NB4 (cell line): ENCODE results near the gene GPR176.

Source experiments
- DNase-seq: peaks from one replicate; pipeline ENCODE4 v3.0.0; 2010; ENCODE audit warnings: low read depth
- H3K4me3 ChIP-seq: one replicate; pipeline ENCODE4 v1.5.1; 2011; ENCODE audit warnings: mild to moderate bottlenecking, low read depth, low read length, moderate library complexity
- CTCF ChIP-seq: IDR thresholded peaks from one replicate; pipeline ENCODE4 v1.5.1; 2012; ENCODE audit warnings: low read depth, low read length
- MAX ChIP-seq: IDR thresholded peaks from 2 replicates; pipeline ENCODE4 v1.6.1; 2011; ENCODE audit warnings: low read depth, low read length
- MYC ChIP-seq: IDR thresholded peaks from 2 replicates; pipeline ENCODE4 v1.6.1; 2011; ENCODE audit warnings: low read depth, low read length
- POLR2A ChIP-seq: IDR thresholded peaks from 2 replicates; pipeline ENCODE4 v1.6.1; 2011; ENCODE audit warnings: mild to moderate bottlenecking; ENCODE audit not compliant: insufficient read length; ENCODE audit errors: extremely low read depth

The GPR176 gene

GRCh38 chr15:39939487-39940452 lies 19.7 kb upstream of the GPR176 start:
- TF ChIP-seq POLR2A, result no peak
- no peak for TF ChIP-seq MYC
- no peak for TF ChIP-seq CTCF
- no peak for TF ChIP-seq MAX
- no peak overlapping the region for H3K4me3 ChIP-seq
- DNase-seq, result no peak

GRCh38 chr15:39937696-39938095 lies 17.6 kb upstream of the GPR176 start:
- no peak for DNase-seq
- no peak overlapping the region for H3K4me3 ChIP-seq
- no peak for TF ChIP-seq MYC
- no peak for TF ChIP-seq CTCF
- no peak for TF ChIP-seq MAX
- TF ChIP-seq POLR2A, result no peak

GRCh38 chr15:39936681-39937080 lies 16.6 kb upstream of the GPR176 start:
- no peak for DNase-seq
- H3K4me3 ChIP-seq, result no peak overlapping the region
- no peak for TF ChIP-seq CTCF
- no peak for TF ChIP-seq MYC
- no peak for TF ChIP-seq POLR2A
- no peak for TF ChIP-seq MAX

GRCh38 chr15:39936187-39936586 lies 16.1 kb upstream of the GPR176 start:
- H3K4me3 ChIP-seq, result no peak overlapping the region
- TF ChIP-seq CTCF (no peak), MYC (no peak), MAX (no peak), POLR2A (no peak)
- no peak for DNase-seq

GRCh38 chr15:39935241-39935640 lies 15.2 kb upstream of the GPR176 start:
- TF ChIP-seq POLR2A, result no peak
- TF ChIP-seq CTCF, result no peak
- TF ChIP-seq MYC, result no peak
- TF ChIP-seq MAX, result no peak
- H3K4me3 ChIP-seq, result peak overlapping the region; percentile 94
- DNase-seq, result no peak
